22Rv1 (cell line): ENCODE data around the gene STXBP5.

Source experiments
- CTCF ChIP-seq: fragments of 450-650 bp; IDR thresholded peaks from 2 replicates; pipeline ENCODE4 v1.5.1; 2017; ENCODE audit warnings: mild to moderate bottlenecking
- ZFX ChIP-seq: fragments of 450-650 bp; IDR thresholded peaks from 2 replicates; pipeline ENCODE4 v1.6.1; 2017; ENCODE audit warnings: antibody characterized with exemption, borderline replicate concordance

- TF ChIP-seq CTCF (no peak), ZFX (no peak)
These were observed 8.2 kb upstream of the STXBP5 start for GRCh38 chr6:147195987-147196386.
